K562 (cell line): ENCODE data around the gene LHPP. TPM values are rescaled to one million over a fixed set of nuclear protein-coding genes. Genes with fewer than 3 reads are reported as not detected.
A peak's percentile ranks its signal among the peaks of the same experiment; 100 is the strongest.

ENCODE experiments used
- CBFA2T2 ChIP-seq: fragments of 450-650 bp; conservative IDR thresholded peaks from 2 replicates; pipeline ENCODE4 v1.6.1; 2017; ENCODE audit warnings: mild to moderate bottlenecking
- CHD2 ChIP-seq: IDR thresholded peaks from 2 replicates; pipeline ENCODE4 v1.6.1; 2011; ENCODE audit warnings: low read depth, low read length
- HMGN3 ChIP-seq: IDR thresholded peaks from 2 replicates; pipeline ENCODE4 v1.6.1; 2011; ENCODE audit warnings: borderline replicate concordance, low read depth, mild to moderate bottlenecking, mixed read lengths, low read length; ENCODE audit not compliant: insufficient read length; ENCODE audit errors: extremely low read depth
- JUND ChIP-seq, 2 experiments: IDR thresholded peaks; 2 replicates in 1 of 2; 3 replicates in 1 of 2; pipeline ENCODE4 v1.6.1; 2011; ENCODE audit warnings: borderline replicate concordance in 2 of 2, low read depth in 2 of 2, low read length in 2 of 2, improper control_type of control experiment in 1 of 2, missing biosample characterization in 1 of 2, missing genetic modification characterization in 1 of 2, missing genetic modification reagents in 1 of 2
- KDM2B ChIP-seq: fragments of 250-450 bp; sonication (Bioruptor Pico); IDR thresholded peaks from 2 replicates; pipeline ENCODE4 v1.8.0; 2021; ENCODE audit warnings: mild to moderate bottlenecking, moderate library complexity
- KLF10 ChIP-seq: fragments of 250-450 bp; sonication (Bioruptor Pico); IDR thresholded peaks from 2 replicates; pipeline ENCODE4 v1.6.1; 2021; ENCODE audit warnings: matching md5 sums
- MTA1 ChIP-seq: fragments of 450-650 bp; IDR thresholded peaks from 2 replicates; pipeline ENCODE4 v1.6.1; 2017; ENCODE audit warnings: borderline replicate concordance
- MTF1 ChIP-seq: fragments of 250-450 bp; sonication (Bioruptor Pico); IDR thresholded peaks from 2 replicates; pipeline ENCODE4 v1.9.0; 2021; ENCODE audit warnings: moderate library complexity, mild to moderate bottlenecking, inconsistent platforms, borderline replicate concordance
- NFATC3 ChIP-seq: fragments of 450-650 bp; IDR thresholded peaks from 2 replicates; pipeline ENCODE4 v1.6.1; 2017; ENCODE audit warnings: mild to moderate bottlenecking
- NR2F6 ChIP-seq: fragments of 450-650 bp; formaldehyde crosslinking; IDR thresholded peaks from 2 replicates; pipeline ENCODE4 v1.4.0; 2020; ENCODE audit warnings: mild to moderate bottlenecking
- RAD51 ChIP-seq: fragments of 450-650 bp; IDR thresholded peaks from 2 replicates; pipeline ENCODE4 v1.7.1; 2016; ENCODE audit warnings: low read depth, mild to moderate bottlenecking, borderline replicate concordance
- RBFOX2 ChIP-seq: fragments of 200-400 bp; formaldehyde crosslinking; IDR thresholded peaks from 2 replicates; pipeline ENCODE4 v1.6.1; 2017; ENCODE audit warnings: low read depth, mild to moderate bottlenecking, low read length, moderate library complexity
- SMC3 ChIP-seq: conservative IDR thresholded peaks from 2 replicates; pipeline ENCODE4 v1.6.1; 2011; ENCODE audit warnings: low read depth, low read length, improper control_type of control experiment; ENCODE audit not compliant: insufficient read depth
- SOX6 ChIP-seq: fragments of 450-650 bp; IDR thresholded peaks from 2 replicates; pipeline ENCODE4 v1.6.1; 2014; ENCODE audit warnings: mild to moderate bottlenecking
- SRSF1 ChIP-seq: fragments of 200-400 bp; formaldehyde crosslinking; IDR thresholded peaks from 2 replicates; pipeline ENCODE4 v1.6.1; 2017; ENCODE audit warnings: mild to moderate bottlenecking, low read depth, low read length, moderate library complexity
- TAF7 ChIP-seq: fragments of 450-650 bp; IDR thresholded peaks from 2 replicates; pipeline ENCODE4 v1.6.1; 2016; ENCODE audit warnings: missing genetic modification characterization, missing compliant biosample characterization
- TARDBP ChIP-seq: fragments of 450-650 bp; IDR thresholded peaks from 2 replicates; pipeline ENCODE4 v1.6.1; 2016
- TEAD2 ChIP-seq: fragments of 450-650 bp; IDR thresholded peaks from 2 replicates; pipeline ENCODE4 v1.6.1; 2016; ENCODE audit warnings: missing genetic modification characterization, control low read depth, missing compliant biosample characterization
- ZFX ChIP-seq: sonication (generic); formaldehyde crosslinking; IDR thresholded peaks from 2 replicates; pipeline ENCODE4 v1.8.0; 2022; ENCODE audit warnings: mild to moderate bottlenecking, missing genetic modification reagents, moderate library complexity
- ZNF197 ChIP-seq: fragments of 200-800 bp; sonication (Bioruptor generic); IDR thresholded peaks from 2 replicates; pipeline ENCODE4 v1.6.1; 2016; ENCODE audit warnings: low read depth, missing genetic modification characterization, missing compliant biosample characterization
- ZNF274 ChIP-seq: IDR thresholded peaks from 2 replicates; pipeline ENCODE4 v1.6.1; 2011; ENCODE audit warnings: low read depth, mild to moderate bottlenecking, low read length, moderate library complexity, borderline replicate concordance
- ZNF282 ChIP-seq: sonication (generic); formaldehyde crosslinking; IDR thresholded peaks from 2 replicates; pipeline ENCODE4 v1.8.1; 2023; ENCODE audit warnings: missing genetic modification reagents
- ZNF507 ChIP-seq: conservative IDR thresholded peaks from 2 replicates; pipeline ENCODE4 v1.6.1; 2017; ENCODE audit warnings: missing genetic modification characterization, missing compliant biosample characterization
- ZNF780A ChIP-seq: fragments of 250-450 bp; sonication (Bioruptor Pico); IDR thresholded peaks from 2 replicates; pipeline ENCODE4 v1.5.0; 2021; ENCODE audit warnings: mild to moderate bottlenecking
- polyA plus RNA-seq, 8 experiments: library from polyadenylated mRNA; depleted of rRNA in 4 of 8; stranded (reverse) in 5 of 8; unstranded in 3 of 8; fragments of >200 nt; fragmentation: Nextera tagmentation in 2 of 8; fragmentation: Illumina TruSeq in 1 of 8; extraction: Ambion mirVana in 2 of 8; extraction: Trizol in 1 of 8; gene quantifications; 2 replicates each; pipeline versions ENCODE4 v1.2.1 to v1.2.3, GENCODE V29; 2011 to 2014; ENCODE audit warnings: inconsistent platforms in 1 of 8, missing spikeins in 1 of 8
- total RNA-seq, 7 experiments: library from RNA; depleted of rRNA in 6 of 7; stranded (reverse); fragments of >200 nt in 6 of 7; fragmentation: Illumina TruSeq in 2 of 7; extraction: Trizol in 2 of 7; gene quantifications; 2 replicates each; pipeline versions ENCODE4 v1.2.1 to v1.2.3, GENCODE V29; 2011 to 2021; ENCODE audit warnings: low replicate concordance in 1 of 7
- TF ChIP-seq, protein P1 (sequence below): sonication (generic); formaldehyde crosslinking; IDR thresholded peaks from 2 replicates; pipeline ENCODE4 v1.4.0; 2020; ENCODE audit warnings: mild to moderate bottlenecking, missing genetic modification reagents
- TF ChIP-seq, protein P2 (sequence below): fragments of 250-450 bp; sonication (Bioruptor Pico); IDR thresholded peaks from 2 replicates; pipeline ENCODE4 v1.8.0; 2021; ENCODE audit warnings: borderline replicate concordance, mild to moderate bottlenecking, moderate library complexity; ENCODE audit not compliant: poor library complexity, severe bottlenecking

The LHPP gene
- total and polyA plus RNA-seq, 9 of the 15 experiments (the other 6 are each of a cell fraction or from before 2014, with no cell fraction given), result 0.34 to 7.4 (median 3.0) TPM

DNA sequence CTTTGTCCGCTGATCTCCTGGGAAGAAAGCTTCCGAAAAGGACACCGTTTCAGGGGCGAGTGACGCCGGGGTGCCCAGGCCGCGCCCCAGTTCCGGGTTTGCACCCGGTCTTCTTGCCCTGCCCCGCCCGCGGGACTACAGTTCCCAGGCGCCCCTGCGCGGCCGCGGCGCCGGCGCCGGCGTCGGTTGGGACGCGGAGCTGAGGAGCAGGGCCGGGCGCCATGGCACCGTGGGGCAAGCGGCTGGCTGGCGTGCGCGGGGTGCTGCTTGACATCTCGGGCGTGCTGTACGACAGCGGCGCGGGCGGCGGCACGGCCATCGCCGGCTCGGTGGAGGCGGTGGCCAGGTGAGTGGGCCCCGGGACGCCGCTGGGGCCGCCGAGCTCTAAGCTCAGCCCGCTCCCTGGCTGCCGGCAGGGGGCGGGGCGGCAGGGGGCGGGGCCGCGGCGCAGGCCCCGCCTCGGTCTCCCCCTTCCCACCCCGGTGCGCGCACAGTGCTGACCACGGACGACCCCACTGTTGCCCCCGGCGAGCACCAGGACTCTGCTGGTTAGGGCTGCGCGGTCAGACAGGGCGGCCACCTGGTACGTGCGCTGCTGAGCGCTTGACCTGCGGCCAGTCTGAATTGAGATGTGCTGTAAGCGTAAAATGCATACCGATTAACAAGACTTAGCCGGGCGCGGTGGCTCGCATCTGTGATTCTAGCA lies at the start of gene LHPP (continued):
- no peak for TF ChIP-seq CBFA2T2
- TF ChIP-seq ZNF274, result no peak
- 0 out of 2 replicates have a peak, but pooled peaks have one; percentile 46 for TF ChIP-seq MTA1
- TF ChIP-seq RBFOX2, result peak; percentile 75
- no peak for TF ChIP-seq TEAD2 (tag)
- no peak for TF ChIP-seq KDM2B (CRISPR knock-in tag)
- no peak for TF ChIP-seq ZNF282
- no peak for TF ChIP-seq SMC3
- no peak for TF ChIP-seq CHD2
- peak; percentile 77 for TF ChIP-seq ZFX (CRISPR knock-in tag)
- TF ChIP-seq, protein P1, sequence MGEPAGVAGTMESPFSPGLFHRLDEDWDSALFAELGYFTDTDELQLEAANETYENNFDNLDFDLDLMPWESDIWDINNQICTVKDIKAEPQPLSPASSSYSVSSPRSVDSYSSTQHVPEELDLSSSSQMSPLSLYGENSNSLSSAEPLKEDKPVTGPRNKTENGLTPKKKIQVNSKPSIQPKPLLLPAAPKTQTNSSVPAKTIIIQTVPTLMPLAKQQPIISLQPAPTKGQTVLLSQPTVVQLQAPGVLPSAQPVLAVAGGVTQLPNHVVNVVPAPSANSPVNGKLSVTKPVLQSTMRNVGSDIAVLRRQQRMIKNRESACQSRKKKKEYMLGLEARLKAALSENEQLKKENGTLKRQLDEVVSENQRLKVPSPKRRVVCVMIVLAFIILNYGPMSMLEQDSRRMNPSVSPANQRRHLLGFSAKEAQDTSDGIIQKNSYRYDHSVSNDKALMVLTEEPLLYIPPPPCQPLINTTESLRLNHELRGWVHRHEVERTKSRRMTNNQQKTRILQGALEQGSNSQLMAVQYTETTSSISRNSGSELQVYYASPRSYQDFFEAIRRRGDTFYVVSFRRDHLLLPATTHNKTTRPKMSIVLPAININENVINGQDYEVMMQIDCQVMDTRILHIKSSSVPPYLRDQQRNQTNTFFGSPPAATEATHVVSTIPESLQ (CRISPR knock-in tag), result no peak
- no peak for TF ChIP-seq ZNF507
- no peak for TF ChIP-seq NR2F6 (CRISPR knock-in tag)
- no peak for TF ChIP-seq SRSF1
- TF ChIP-seq RAD51, result no peak
- TF ChIP-seq TAF7 (tag), result no peak
- peak; percentile 93; the same call in 1 of the 2 replicates for TF ChIP-seq MTF1 (CRISPR knock-in tag)
- TF ChIP-seq KLF10 (CRISPR knock-in tag), result no peak
- peak; percentile 32; the same call in 1 of the 2 replicates for TF ChIP-seq TARDBP
- no peak for TF ChIP-seq NFATC3
- no peak for TF ChIP-seq SOX6
- peak; percentile 32 for TF ChIP-seq HMGN3
- TF ChIP-seq, protein P2, sequence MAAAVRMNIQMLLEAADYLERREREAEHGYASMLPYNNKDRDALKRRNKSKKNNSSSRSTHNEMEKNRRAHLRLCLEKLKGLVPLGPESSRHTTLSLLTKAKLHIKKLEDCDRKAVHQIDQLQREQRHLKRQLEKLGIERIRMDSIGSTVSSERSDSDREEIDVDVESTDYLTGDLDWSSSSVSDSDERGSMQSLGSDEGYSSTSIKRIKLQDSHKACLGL, result no peak
- TF ChIP-seq ZNF780A, result no peak
- no peak for TF ChIP-seq ZNF197 (CRISPR knock-in tag)
- TF ChIP-seq JUND (IDR thresholded peaks at IDR 0.05; ENCODE audit: borderline replicate concordance, low read depth, low read length), result no peak
- no peak for TF ChIP-seq JUND (tag; IDR thresholded peaks at IDR 0.05; ENCODE audit: borderline replicate concordance, low read depth, low read length)
